Immature natural killer cell (primary cell): ENCODE results near the gene KCNK5. TPM values are rescaled to one million over a fixed set of nuclear protein-coding genes. Genes with fewer than 3 reads are reported as not detected.
A peak's percentile ranks its signal among the peaks of the same experiment; 100 is the strongest.

ENCODE experiments used
- DNase-seq, 3 donors: peaks; one replicate each; pipeline ENCODE4 v3.0.0; 2022; ENCODE audit warnings: mixed read lengths in 1 of 3
- H3K27ac Mint-ChIP-seq, 6 donors: one replicate each; pipeline ENCODE4 v1.8.0; 2020; ENCODE audit warnings: mixed read lengths in 6 of 6, mild to moderate bottlenecking in 5 of 6, inconsistent platforms in 4 of 6, moderate library complexity in 3 of 6
- H3K27me3 Mint-ChIP-seq, 3 donors: one replicate each; pipeline ENCODE4 v1.8.0; 2020 to 2021; ENCODE audit warnings: low read depth in 3 of 3, mild to moderate bottlenecking in 3 of 3, mixed read lengths in 3 of 3, moderate library complexity in 3 of 3, inconsistent platforms in 1 of 3
- H3K36me3 Mint-ChIP-seq, 3 donors: one replicate each; pipeline ENCODE4 v1.8.0; 2020; ENCODE audit warnings: mixed read lengths in 3 of 3, inconsistent platforms in 2 of 3, mild to moderate bottlenecking in 2 of 3
- H3K4me1 Mint-ChIP-seq, 2 donors: one replicate each; pipeline ENCODE4 v1.8.0; 2020; ENCODE audit warnings: inconsistent platforms in 2 of 2, mild to moderate bottlenecking in 2 of 2, mixed read lengths in 2 of 2, moderate library complexity in 1 of 2
- H3K4me3 Mint-ChIP-seq, 5 donors: one replicate each; pipeline ENCODE4 v1.8.0; 2020; ENCODE audit warnings: mild to moderate bottlenecking in 5 of 5, mixed read lengths in 5 of 5, inconsistent platforms in 3 of 5, moderate library complexity in 3 of 5
- H3K9me3 Mint-ChIP-seq, 6 donors: one replicate each; pipeline ENCODE4 v1.8.0; 2020; ENCODE audit warnings: mild to moderate bottlenecking in 6 of 6, mixed read lengths in 6 of 6, inconsistent platforms in 4 of 6, moderate library complexity in 3 of 6
- polyA plus RNA-seq, 3 donors: library from polyadenylated mRNA; unstranded; fragments of 300-500 nt; fragmentation: Illumina TruSeq; gene quantifications; one replicate each; pipeline ENCODE4 v1.2.3, GENCODE V29; 2021

Gene KCNK5
- polyA plus RNA-seq, result under 1 TPM in 1 of 3 donors, not detected in 2; 0.08 TPM

GRCh38 chr6:39228992-39229767, at the start of gene KCNK5:
Gene KCNK5, minus strand, starts transcription at chr6:39229475. Its CDS starts 364 bp downstream, at chr6:39229111.
- Mint-ChIP-seq H3K4me1 (peaks cover 28% of the 10 kb centered on the region in 2 donors), H3K36me3 (no peaks in the 10 kb centered on the region), H3K4me3 (peak within 1 kb of the TSS; percentile 51 to 81 (median 66)), H3K9me3 (no peaks in the 10 kb centered on the region), H3K27me3 (peaks cover 0 to 12% (median 2%) of the 10 kb centered on the region in 3 donors), H3K27ac (peak within 1 kb of the TSS in 1 of 6 donors; percentile 60)
- DNase-seq, result peak; percentile 50 to 59 (median 57)

GRCh38 chr6:39276379-39276995, 47.2 kb upstream of the KCNK5 start:
- H3K9me3 Mint-ChIP-seq, result peaks cover 0 to 2% (median 0%) of the 10 kb centered on the region in 6 donors
- peaks cover 2 to 8% (median 5%) of the 10 kb centered on the region in 3 donors for H3K27me3 Mint-ChIP-seq
- no peaks in the 10 kb centered on the region for H3K36me3 Mint-ChIP-seq
- H3K4me3 Mint-ChIP-seq, result no peak overlapping the region
- DNase-seq, result no peak
- no peak overlapping the region for H3K27ac Mint-ChIP-seq
- no peaks in the 10 kb centered on the region for H3K4me1 Mint-ChIP-seq

GRCh38 chr6:39274903-39275302, 45.6 kb upstream of the KCNK5 start:
- H3K27ac Mint-ChIP-seq, result no peak overlapping the region
- peaks cover 0 to 2% (median 0%) of the 10 kb centered on the region in 6 donors for H3K9me3 Mint-ChIP-seq
- H3K36me3 Mint-ChIP-seq, result no peaks in the 10 kb centered on the region
- H3K4me1 Mint-ChIP-seq, result no peaks in the 10 kb centered on the region
- H3K4me3 Mint-ChIP-seq, result no peak overlapping the region
- no peak for DNase-seq
- peaks cover 2 to 6% (median 3%) of the 10 kb centered on the region in 3 donors for H3K27me3 Mint-ChIP-seq

GRCh38 chr6:39274471-39274870, 45.2 kb upstream of the KCNK5 start:
- H3K27me3 Mint-ChIP-seq, result peaks cover 2 to 6% (median 3%) of the 10 kb centered on the region in 3 donors
- no peaks in the 10 kb centered on the region for H3K4me1 Mint-ChIP-seq

GRCh38 chr6:39273406-39273821, 44.1 kb upstream of the KCNK5 start:
- Mint-ChIP-seq H3K27ac (no peak overlapping the region), H3K27me3 (peaks cover 2 to 6% (median 3%) of the 10 kb centered on the region in 3 donors), H3K4me3 (no peak overlapping the region)

More at GRCh38 chr6:39274471-39274870, 45.2 kb upstream of the KCNK5 start:
- Mint-ChIP-seq H3K4me3 (no peak overlapping the region), H3K36me3 (no peaks in the 10 kb centered on the region), H3K27ac (no peak overlapping the region), H3K9me3 (peaks cover 0 to 2% (median 0%) of the 10 kb centered on the region in 6 donors)
- DNase-seq, result no peak

GRCh38 chr6:39269961-39270360, 40.7 kb upstream of the KCNK5 start:
- no peak overlapping the region for H3K27ac Mint-ChIP-seq
- H3K4me3 Mint-ChIP-seq, result no peak overlapping the region

More at GRCh38 chr6:39273406-39273821, 44.1 kb upstream of the KCNK5 start:
- Mint-ChIP-seq H3K9me3 (peaks cover 0 to 2% (median 0%) of the 10 kb centered on the region in 6 donors), H3K36me3 (no peaks in the 10 kb centered on the region), H3K4me1 (no peaks in the 10 kb centered on the region)
- no peak for DNase-seq

GRCh38 chr6:39268721-39269120, 39.4 kb upstream of the KCNK5 start:
- Mint-ChIP-seq H3K36me3 (no peaks in the 10 kb centered on the region), H3K4me3 (no peak overlapping the region), H3K4me1 (no peaks in the 10 kb centered on the region), H3K27me3 (peaks cover 2 to 4% (median 3%) of the 10 kb centered on the region in 3 donors), H3K9me3 (peaks cover 0 to 2% (median 0%) of the 10 kb centered on the region in 6 donors), H3K27ac (no peak overlapping the region)
- DNase-seq, result no peak

More at GRCh38 chr6:39269961-39270360, 40.7 kb upstream of the KCNK5 start:
- DNase-seq, result no peak
- Mint-ChIP-seq H3K27me3 (peaks cover 2 to 4% (median 3%) of the 10 kb centered on the region in 3 donors), H3K4me1 (no peaks in the 10 kb centered on the region), H3K36me3 (no peaks in the 10 kb centered on the region), H3K9me3 (peaks cover 0 to 2% (median 0%) of the 10 kb centered on the region in 6 donors)

GRCh38 chr6:39268171-39268570, 38.9 kb upstream of the KCNK5 start:
- no peak for DNase-seq
- Mint-ChIP-seq H3K9me3 (peaks cover 0 to 2% (median 0%) of the 10 kb centered on the region in 6 donors), H3K4me3 (no peak overlapping the region), H3K27ac (no peak overlapping the region), H3K4me1 (no peaks in the 10 kb centered on the region), H3K36me3 (no peaks in the 10 kb centered on the region), H3K27me3 (peaks cover 2 to 3% (median 3%) of the 10 kb centered on the region in 3 donors)

- peaks cover 3 to 4% (median 3%) of the 10 kb centered on the region in 3 donors for H3K27me3 Mint-ChIP-seq
- no peak overlapping the region for H3K27ac Mint-ChIP-seq
- H3K4me1 Mint-ChIP-seq, result no peaks in the 10 kb centered on the region
- no peaks in the 10 kb centered on the region for H3K9me3 Mint-ChIP-seq
- DNase-seq, result no peak
- H3K36me3 Mint-ChIP-seq, result no peaks in the 10 kb centered on the region
- H3K4me3 Mint-ChIP-seq, result no peak overlapping the region
These were observed 37.6 kb upstream of the KCNK5 start for GRCh38 chr6:39266782-39267355.

GRCh38 chr6:39266375-39266774, 37.1 kb upstream of the KCNK5 start:
- no peaks in the 10 kb centered on the region for H3K9me3 Mint-ChIP-seq
- DNase-seq, result no peak
- no peaks in the 10 kb centered on the region for H3K4me1 Mint-ChIP-seq
- H3K4me3 Mint-ChIP-seq, result no peak overlapping the region
- no peaks in the 10 kb centered on the region for H3K36me3 Mint-ChIP-seq
- H3K27ac Mint-ChIP-seq, result no peak overlapping the region
- peaks cover 3 to 6% (median 3%) of the 10 kb centered on the region in 3 donors for H3K27me3 Mint-ChIP-seq

- Mint-ChIP-seq H3K9me3 (no peaks in the 10 kb centered on the region), H3K27me3 (peaks cover 3 to 7% (median 6%) of the 10 kb centered on the region in 3 donors), H3K4me1 (no peaks in the 10 kb centered on the region), H3K27ac (no peak overlapping the region), H3K36me3 (no peaks in the 10 kb centered on the region), H3K4me3 (no peak overlapping the region)
- no peak for DNase-seq
These were observed 34.2 kb upstream of the KCNK5 start for GRCh38 chr6:39263303-39264037.

- Mint-ChIP-seq H3K4me3 (no peak overlapping the region), H3K4me1 (no peaks in the 10 kb centered on the region), H3K27ac (no peak overlapping the region), H3K36me3 (no peaks in the 10 kb centered on the region), H3K9me3 (no peaks in the 10 kb centered on the region), H3K27me3 (peaks cover 0 to 8% (median 6%) of the 10 kb centered on the region in 3 donors)
- DNase-seq, result no peak
These were observed 32.5 kb upstream of the KCNK5 start for GRCh38 chr6:39261751-39262150.

GRCh38 chr6:39260953-39261352, 31.7 kb upstream of the KCNK5 start:
- no peaks in the 10 kb centered on the region for H3K4me1 Mint-ChIP-seq
- no peak overlapping the region for H3K4me3 Mint-ChIP-seq
- H3K9me3 Mint-ChIP-seq, result no peaks in the 10 kb centered on the region
- no peak for DNase-seq
- no peak overlapping the region for H3K27ac Mint-ChIP-seq
- H3K36me3 Mint-ChIP-seq, result no peaks in the 10 kb centered on the region
- peaks cover 3 to 8% (median 6%) of the 10 kb centered on the region in 3 donors for H3K27me3 Mint-ChIP-seq
